ENCODE results near the gene TNFRSF4.

The TNFRSF4 gene

DNA sequence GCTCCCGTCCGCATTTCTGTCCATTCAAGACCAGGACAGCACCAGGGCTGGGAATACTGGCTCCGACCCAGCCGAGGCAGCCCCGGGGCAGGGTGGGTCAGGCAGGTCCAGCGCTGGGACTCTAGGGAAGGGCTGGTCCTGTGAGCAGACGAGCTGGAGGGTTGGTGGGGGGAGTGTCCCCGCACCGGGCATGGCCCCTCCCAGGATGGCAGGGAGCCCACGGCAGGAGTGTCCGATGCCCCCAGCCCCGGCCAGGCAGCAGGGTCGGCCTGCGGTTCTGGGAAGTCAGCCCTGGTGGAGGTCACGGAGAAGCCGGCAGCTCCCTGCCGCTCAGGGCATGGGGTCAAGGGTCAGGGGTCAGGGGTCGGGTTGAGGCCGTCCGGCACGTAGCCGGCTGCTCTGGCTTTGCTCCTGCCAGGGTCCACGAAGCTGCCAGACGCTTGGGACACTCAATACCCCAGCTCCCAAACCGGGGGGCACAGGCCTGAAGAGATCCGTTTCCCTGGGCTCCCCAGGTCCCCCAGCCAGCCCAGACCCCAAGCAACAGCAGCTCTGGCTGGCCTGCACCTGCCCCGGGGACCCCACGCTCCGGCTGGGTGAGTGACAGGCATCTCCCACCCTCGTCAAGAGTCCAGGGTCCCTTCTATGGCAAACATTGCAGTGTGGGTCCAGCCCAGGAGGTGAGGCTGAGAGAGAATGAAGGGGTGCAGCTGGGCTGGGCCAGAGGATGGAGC is 25.8 kb upstream of the TNFRSF4 start:
- Histone ChIP-seq H3K27me3 (ENCODE audit: insufficient read depth, poor library complexity, severe bottlenecking) (peaks cover 18% of the 10 kb centered on the region), H3K4me3 (replicated peaks; ENCODE audit: insufficient read depth, low read length) (no peak overlapping the region), H3K27ac (replicated peaks) (no peak overlapping the region)
- DNase-seq (ENCODE audit: low read depth in 1 of 2, low spot score in 1 of 2): no peak
- TF ChIP-seq, protein P1, sequence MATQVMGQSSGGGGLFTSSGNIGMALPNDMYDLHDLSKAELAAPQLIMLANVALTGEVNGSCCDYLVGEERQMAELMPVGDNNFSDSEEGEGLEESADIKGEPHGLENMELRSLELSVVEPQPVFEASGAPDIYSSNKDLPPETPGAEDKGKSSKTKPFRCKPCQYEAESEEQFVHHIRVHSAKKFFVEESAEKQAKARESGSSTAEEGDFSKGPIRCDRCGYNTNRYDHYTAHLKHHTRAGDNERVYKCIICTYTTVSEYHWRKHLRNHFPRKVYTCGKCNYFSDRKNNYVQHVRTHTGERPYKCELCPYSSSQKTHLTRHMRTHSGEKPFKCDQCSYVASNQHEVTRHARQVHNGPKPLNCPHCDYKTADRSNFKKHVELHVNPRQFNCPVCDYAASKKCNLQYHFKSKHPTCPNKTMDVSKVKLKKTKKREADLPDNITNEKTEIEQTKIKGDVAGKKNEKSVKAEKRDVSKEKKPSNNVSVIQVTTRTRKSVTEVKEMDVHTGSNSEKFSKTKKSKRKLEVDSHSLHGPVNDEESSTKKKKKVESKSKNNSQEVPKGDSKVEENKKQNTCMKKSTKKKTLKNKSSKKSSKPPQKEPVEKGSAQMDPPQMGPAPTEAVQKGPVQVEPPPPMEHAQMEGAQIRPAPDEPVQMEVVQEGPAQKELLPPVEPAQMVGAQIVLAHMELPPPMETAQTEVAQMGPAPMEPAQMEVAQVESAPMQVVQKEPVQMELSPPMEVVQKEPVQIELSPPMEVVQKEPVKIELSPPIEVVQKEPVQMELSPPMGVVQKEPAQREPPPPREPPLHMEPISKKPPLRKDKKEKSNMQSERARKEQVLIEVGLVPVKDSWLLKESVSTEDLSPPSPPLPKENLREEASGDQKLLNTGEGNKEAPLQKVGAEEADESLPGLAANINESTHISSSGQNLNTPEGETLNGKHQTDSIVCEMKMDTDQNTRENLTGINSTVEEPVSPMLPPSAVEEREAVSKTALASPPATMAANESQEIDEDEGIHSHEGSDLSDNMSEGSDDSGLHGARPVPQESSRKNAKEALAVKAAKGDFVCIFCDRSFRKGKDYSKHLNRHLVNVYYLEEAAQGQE (IDR thresholded peaks at IDR 0.05; ENCODE audit: insufficient replicate concordance, low read depth): no peak
- TF ChIP-seq GABPA (IDR thresholded peaks at IDR 0.05; ENCODE audit: low read depth): no peak
- no peak for TF ChIP-seq POLR2AphosphoS5 (IDR thresholded peaks at IDR 0.05; ENCODE audit: low read depth)
- TF ChIP-seq SPI1 (IDR thresholded peaks at IDR 0.05; ENCODE audit: borderline replicate concordance, low read depth): no peak
- TF ChIP-seq, protein P2, sequence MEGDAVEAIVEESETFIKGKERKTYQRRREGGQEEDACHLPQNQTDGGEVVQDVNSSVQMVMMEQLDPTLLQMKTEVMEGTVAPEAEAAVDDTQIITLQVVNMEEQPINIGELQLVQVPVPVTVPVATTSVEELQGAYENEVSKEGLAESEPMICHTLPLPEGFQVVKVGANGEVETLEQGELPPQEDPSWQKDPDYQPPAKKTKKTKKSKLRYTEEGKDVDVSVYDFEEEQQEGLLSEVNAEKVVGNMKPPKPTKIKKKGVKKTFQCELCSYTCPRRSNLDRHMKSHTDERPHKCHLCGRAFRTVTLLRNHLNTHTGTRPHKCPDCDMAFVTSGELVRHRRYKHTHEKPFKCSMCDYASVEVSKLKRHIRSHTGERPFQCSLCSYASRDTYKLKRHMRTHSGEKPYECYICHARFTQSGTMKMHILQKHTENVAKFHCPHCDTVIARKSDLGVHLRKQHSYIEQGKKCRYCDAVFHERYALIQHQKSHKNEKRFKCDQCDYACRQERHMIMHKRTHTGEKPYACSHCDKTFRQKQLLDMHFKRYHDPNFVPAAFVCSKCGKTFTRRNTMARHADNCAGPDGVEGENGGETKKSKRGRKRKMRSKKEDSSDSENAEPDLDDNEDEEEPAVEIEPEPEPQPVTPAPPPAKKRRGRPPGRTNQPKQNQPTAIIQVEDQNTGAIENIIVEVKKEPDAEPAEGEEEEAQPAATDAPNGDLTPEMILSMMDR (IDR thresholded peaks at IDR 0.05; ENCODE audit: insufficient read depth, low read length): no peak

DNA sequence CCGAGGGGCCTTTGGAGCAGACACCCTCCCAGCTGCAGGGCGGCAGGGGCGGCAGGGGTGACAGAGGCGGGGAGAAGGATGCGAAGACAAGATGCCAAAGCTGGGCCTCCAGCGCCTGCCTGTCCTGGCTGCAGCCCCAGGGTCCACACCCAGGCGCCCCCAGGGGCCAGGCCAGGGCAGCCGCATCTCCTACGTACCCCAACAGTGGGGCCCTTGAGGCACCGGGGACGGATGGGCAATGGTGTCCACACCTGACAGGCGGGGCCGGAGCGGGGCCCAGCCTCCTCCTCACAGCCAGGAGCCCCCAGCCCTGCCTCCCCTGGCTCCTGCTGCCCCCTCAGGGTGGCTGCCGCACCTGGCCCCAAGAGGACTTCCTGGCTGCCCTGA is 25.3 kb upstream of the TNFRSF4 start:
- Histone ChIP-seq H3K4me3 (replicated peaks; ENCODE audit: insufficient read depth, low read length) (no peak overlapping the region), H3K27me3 (ENCODE audit: insufficient read depth, poor library complexity, severe bottlenecking) (peaks cover 18% of the 10 kb centered on the region), H3K27ac (replicated peaks) (no peak overlapping the region)
- TF ChIP-seq, protein P1 (IDR thresholded peaks at IDR 0.05; ENCODE audit: insufficient replicate concordance, low read depth): no peak
- TF ChIP-seq, protein P2 (IDR thresholded peaks at IDR 0.05; ENCODE audit: insufficient read depth, low read length): no peak
- no peak for TF ChIP-seq SPI1 (IDR thresholded peaks at IDR 0.05; ENCODE audit: borderline replicate concordance, low read depth)
- TF ChIP-seq POLR2AphosphoS5 (IDR thresholded peaks at IDR 0.05; ENCODE audit: low read depth): no peak
- TF ChIP-seq GABPA (IDR thresholded peaks at IDR 0.05; ENCODE audit: low read depth): no peak
- no peak for DNase-seq (ENCODE audit: low read depth in 1 of 2, low spot score in 1 of 2)

DNA sequence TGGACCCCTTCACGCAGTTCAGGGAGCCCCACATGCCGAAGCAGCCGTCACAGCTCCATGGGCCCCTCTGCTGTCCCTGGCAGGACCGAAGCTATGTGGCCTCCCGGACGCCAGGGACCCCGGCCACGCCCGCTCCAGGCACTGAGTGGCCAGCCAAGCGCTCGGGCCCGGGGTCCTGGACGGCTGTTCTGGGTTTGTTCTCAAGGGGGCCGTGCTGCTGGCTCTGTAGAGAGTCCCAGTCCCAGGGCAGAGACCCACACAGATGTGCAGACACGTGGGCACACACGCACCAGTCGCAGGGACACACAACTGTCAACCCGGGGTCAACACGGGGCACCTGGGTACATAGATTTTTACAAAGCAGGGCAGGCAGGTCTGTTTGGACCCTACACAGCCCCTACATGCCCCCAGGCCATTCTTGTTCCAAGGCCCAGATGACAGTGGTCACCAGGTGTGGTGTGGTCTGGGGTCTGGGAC is 24.8 kb upstream of the TNFRSF4 start:
- TF ChIP-seq GABPA (IDR thresholded peaks at IDR 0.05; ENCODE audit: low read depth) (no peak), POLR2AphosphoS5 (IDR thresholded peaks at IDR 0.05; ENCODE audit: low read depth) (no peak), SPI1 (IDR thresholded peaks at IDR 0.05; ENCODE audit: borderline replicate concordance, low read depth) (no peak)
- TF ChIP-seq, protein P2 (IDR thresholded peaks at IDR 0.05; ENCODE audit: insufficient read depth, low read length): no peak
- TF ChIP-seq, protein P1 (IDR thresholded peaks at IDR 0.05; ENCODE audit: insufficient replicate concordance, low read depth): no peak
- H3K4me3 ChIP-seq (replicated peaks; ENCODE audit: insufficient read depth, low read length): no peak overlapping the region
- DNase-seq (ENCODE audit: low read depth in 1 of 2, low spot score in 1 of 2): no peak
- no peak overlapping the region for H3K27ac ChIP-seq (replicated peaks)
- H3K27me3 ChIP-seq (ENCODE audit: insufficient read depth, poor library complexity, severe bottlenecking): peaks cover 18% of the 10 kb centered on the region

Measured in HL-60 (cell line).